Hematopoietic multipotent progenitor cell treated with erythropoietin and hydrocortisone succinate and interleukin-3 and kit ligand, for 15 days (in vitro differentiated cells): ENCODE data around the gene STPG1.

ENCODE experiments used
- DNase-seq: peaks from one replicate; pipeline ENCODE4 v3.0.0-alpha.2; 2015; ENCODE audit warnings: low spot score

Gene STPG1

GRCh38 chr1:24341260-24341659, 72.3 kb downstream of the STPG1 start:
- DNase-seq = no peak

- no peak for DNase-seq
Observed at GRCh38 chr1:24340770-24341169, 72.8 kb downstream of the STPG1 start.

GRCh38 chr1:24339996-24340395, 73.6 kb downstream of the STPG1 start:
- no peak for DNase-seq

- DNase-seq = no peak
Observed at GRCh38 chr1:24338447-24338846, 75.1 kb downstream of the STPG1 start.

GRCh38 chr1:24337455-24337854, 76.1 kb downstream of the STPG1 start:
- DNase-seq = no peak

- DNase-seq = no peak
Observed at GRCh38 chr1:24336075-24336474, 77.5 kb downstream of the STPG1 start.

GRCh38 chr1:24331961-24332673, 81.5 kb downstream of the STPG1 start:
- no peak for DNase-seq

GRCh38 chr1:24329797-24330543, 83.6 kb downstream of the STPG1 start:
- no peak for DNase-seq

- DNase-seq = no peak
Observed at GRCh38 chr1:24329331-24329730, 84.3 kb downstream of the STPG1 start.

GRCh38 chr1:24327891-24328290, 85.7 kb downstream of the STPG1 start:
- no peak for DNase-seq

GRCh38 chr1:24327486-24327885, 86.1 kb downstream of the STPG1 start:
- no peak for DNase-seq

- no peak for DNase-seq
Observed at GRCh38 chr1:24325587-24326449, 87.8 kb downstream of the STPG1 start.

GRCh38 chr1:24324903-24325302, 88.7 kb downstream of the STPG1 start:
- DNase-seq = no peak

- no peak for DNase-seq
Observed at GRCh38 chr1:24323281-24323680, 90.3 kb downstream of the STPG1 start.

- DNase-seq = no peak
Observed at GRCh38 chr1:24322470-24323177, 91.0 kb downstream of the STPG1 start.

GRCh38 chr1:24321697-24322469, 91.7 kb downstream of the STPG1 start:
- no peak for DNase-seq

- DNase-seq = no peak
Observed at GRCh38 chr1:24321126-24321525, 92.5 kb downstream of the STPG1 start.

- DNase-seq = no peak
Observed at GRCh38 chr1:24319962-24320361, 93.6 kb downstream of the STPG1 start.

GRCh38 chr1:24319312-24319863, 94.2 kb downstream of the STPG1 start, which contains the start of gene GRHL3:
GRHL3 (plus strand) TSS chr1:24319357; CDS start chr1:24319552, 195 bp downstream.
- no peak for DNase-seq

GRCh38 chr1:24318615-24319311, 94.8 kb downstream of the STPG1 start:
- DNase-seq = no peak
